ENCODE measurements around the gene ZBTB16. TPM values are rescaled to one million over a fixed set of nuclear protein-coding genes. Genes with fewer than 3 reads are reported as not detected.

Gene ZBTB16
- total and polyA plus RNA-seq, 2 of the 13 experiments (the other 11 are each of a cell fraction or from before 2014, with no cell fraction given): not detected

DNA sequence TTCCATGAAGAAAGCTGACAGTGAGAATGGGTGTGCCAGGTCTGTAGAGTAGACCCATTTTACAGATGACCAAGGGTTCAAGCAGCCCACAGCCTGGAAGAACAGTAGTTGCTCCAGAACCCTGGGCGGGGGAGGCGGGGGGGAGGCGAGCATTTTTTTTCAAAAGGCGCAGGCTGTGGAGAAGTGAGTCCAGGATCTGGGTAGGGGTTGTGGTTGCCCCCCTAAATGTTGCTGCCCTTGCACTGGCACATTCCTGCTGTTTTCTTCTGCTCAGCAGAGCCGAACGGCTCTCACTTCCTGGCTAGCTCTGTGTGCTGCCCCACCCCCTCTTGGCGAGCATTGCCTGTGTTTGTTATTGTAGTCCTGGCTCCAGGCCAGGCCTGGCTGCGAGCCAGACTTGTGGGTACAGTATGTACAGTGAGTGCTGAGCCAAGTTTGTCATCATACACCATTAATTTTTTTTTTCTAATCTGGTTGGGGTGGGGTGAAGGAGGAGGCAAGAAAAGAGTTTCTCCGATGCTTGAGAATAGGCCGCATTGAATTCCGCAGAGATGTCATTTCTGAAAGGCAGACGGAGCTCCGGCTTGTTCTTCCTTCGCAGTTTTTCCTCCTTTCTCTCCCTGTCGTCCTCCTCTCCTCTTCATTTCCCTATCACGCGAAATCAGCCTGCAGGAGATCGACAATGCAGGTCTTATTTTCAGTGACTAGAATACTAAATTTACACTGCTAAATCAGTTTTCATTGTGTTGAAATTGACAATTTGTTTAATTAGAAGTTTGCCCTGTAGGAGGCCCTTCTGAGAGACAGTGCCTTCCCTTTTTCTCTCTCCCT lies 100.5 kb downstream of the ZBTB16 start (continued):
- peak; percentile 36; the same call in 1 of the 2 replicates for TF ChIP-seq FOXO1 (CRISPR knock-in tag; IDR thresholded peaks at IDR 0.05)
- TF ChIP-seq KAT7 (CRISPR knock-in tag; IDR thresholded peaks at IDR 0.05; ENCODE audit: borderline replicate concordance): no peak
- TF ChIP-seq, protein P1, sequence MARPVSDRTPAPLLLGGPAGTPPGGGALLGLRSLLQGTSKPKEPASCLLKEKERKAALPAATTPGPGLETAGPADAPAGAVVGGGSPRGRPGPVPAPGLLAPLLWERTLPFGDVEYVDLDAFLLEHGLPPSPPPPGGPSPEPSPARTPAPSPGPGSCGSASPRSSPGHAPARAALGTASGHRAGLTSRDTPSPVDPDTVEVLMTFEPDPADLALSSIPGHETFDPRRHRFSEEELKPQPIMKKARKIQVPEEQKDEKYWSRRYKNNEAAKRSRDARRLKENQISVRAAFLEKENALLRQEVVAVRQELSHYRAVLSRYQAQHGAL (CRISPR knock-in tag; IDR thresholded peaks at IDR 0.05; ENCODE audit: not compliant biosample characterization): no peak

DNA sequence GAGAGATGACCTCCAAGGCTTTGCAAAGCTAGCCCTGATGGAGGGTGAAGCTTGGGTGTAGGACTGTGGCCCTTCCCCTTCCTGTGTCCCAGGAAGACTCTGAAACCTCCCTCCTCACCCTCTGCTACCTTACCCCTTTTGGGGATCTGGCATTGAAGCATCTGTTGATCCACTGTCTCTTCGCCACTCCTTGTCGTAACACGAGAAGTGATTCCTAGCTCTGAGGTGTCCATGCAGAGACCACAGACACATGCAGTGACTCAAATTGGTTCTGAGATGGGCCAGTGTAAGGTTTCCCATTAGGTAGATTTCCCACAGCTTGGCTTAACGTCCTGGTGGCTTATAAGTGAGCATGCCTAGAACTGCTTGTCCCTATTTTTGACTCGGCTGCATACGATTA lies 101.4 kb downstream of the ZBTB16 start:
- peaks cover 14% of the 10 kb centered on the region for H3K4me1 ChIP-seq (ENCODE audit: insufficient read depth, low read length)
- TF ChIP-seq ZNF382 (CRISPR knock-in tag; IDR thresholded peaks at IDR 0.05; ENCODE audit: borderline replicate concordance) (no peak), TEAD3 (CRISPR knock-in tag; optimal IDR thresholded peaks at IDR 0.05; ENCODE audit: borderline replicate concordance) (no peak), ZNF703 (CRISPR knock-in tag; IDR thresholded peaks at IDR 0.05; ENCODE audit: borderline replicate concordance) (no peak), GATAD1 (CRISPR knock-in tag; IDR thresholded peaks at IDR 0.05) (no peak), MED13 (CRISPR knock-in tag; IDR thresholded peaks at IDR 0.05) (no peak), NFIB (CRISPR knock-in tag; IDR thresholded peaks at IDR 0.05; ENCODE audit: borderline replicate concordance) (no peak), ZNF564 (CRISPR knock-in tag; IDR thresholded peaks at IDR 0.05) (no peak), RARG (CRISPR knock-in tag; IDR thresholded peaks at IDR 0.05; ENCODE audit: low read depth) (no peak), ZBTB8A (CRISPR knock-in tag; IDR thresholded peaks at IDR 0.05; ENCODE audit: borderline replicate concordance, low read depth) (no peak), SMAD9 (CRISPR knock-in tag; IDR thresholded peaks at IDR 0.05) (no peak), ZFAT (CRISPR knock-in tag; conservative IDR thresholded peaks at IDR 0.05) (no peak), MAF1 (CRISPR knock-in tag; IDR thresholded peaks at IDR 0.05; ENCODE audit: borderline replicate concordance) (no peak), KAT7 (CRISPR knock-in tag; IDR thresholded peaks at IDR 0.05; ENCODE audit: borderline replicate concordance) (no peak), ZNF317 (CRISPR knock-in tag; IDR thresholded peaks at IDR 0.05) (no peak), HMG20A (CRISPR knock-in tag; IDR thresholded peaks at IDR 0.05; ENCODE audit: borderline replicate concordance) (no peak), ZNF557 (CRISPR knock-in tag; IDR thresholded peaks at IDR 0.05) (no peak)
- TF ChIP-seq, protein P1 (CRISPR knock-in tag; IDR thresholded peaks at IDR 0.05; ENCODE audit: not compliant biosample characterization): no peak
- TF ChIP-seq, protein P2, sequence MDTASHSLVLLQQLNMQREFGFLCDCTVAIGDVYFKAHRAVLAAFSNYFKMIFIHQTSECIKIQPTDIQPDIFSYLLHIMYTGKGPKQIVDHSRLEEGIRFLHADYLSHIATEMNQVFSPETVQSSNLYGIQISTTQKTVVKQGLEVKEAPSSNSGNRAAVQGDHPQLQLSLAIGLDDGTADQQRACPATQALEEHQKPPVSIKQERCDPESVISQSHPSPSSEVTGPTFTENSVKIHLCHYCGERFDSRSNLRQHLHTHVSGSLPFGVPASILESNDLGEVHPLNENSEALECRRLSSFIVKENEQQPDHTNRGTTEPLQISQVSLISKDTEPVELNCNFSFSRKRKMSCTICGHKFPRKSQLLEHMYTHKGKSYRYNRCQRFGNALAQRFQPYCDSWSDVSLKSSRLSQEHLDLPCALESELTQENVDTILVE (CRISPR knock-in tag; IDR thresholded peaks at IDR 0.05): no peak
- TF ChIP-seq, protein P3, sequence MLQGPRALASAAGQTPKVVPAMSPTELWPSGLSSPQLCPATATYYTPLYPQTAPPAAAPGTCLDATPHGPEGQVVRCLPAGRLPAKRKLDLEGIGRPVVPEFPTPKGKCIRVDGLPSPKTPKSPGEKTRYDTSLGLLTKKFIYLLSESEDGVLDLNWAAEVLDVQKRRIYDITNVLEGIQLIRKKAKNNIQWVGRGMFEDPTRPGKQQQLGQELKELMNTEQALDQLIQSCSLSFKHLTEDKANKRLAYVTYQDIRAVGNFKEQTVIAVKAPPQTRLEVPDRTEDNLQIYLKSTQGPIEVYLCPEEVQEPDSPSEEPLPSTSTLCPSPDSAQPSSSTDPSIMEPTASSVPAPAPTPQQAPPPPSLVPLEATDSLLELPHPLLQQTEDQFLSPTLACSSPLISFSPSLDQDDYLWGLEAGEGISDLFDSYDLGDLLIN (CRISPR knock-in tag; IDR thresholded peaks at IDR 0.05; ENCODE audit: borderline replicate concordance): no peak

More for the DNA sequence above, 101.4 kb downstream of the ZBTB16 start:
- Histone ChIP-seq H3K9ac (ENCODE audit: insufficient read depth, low read depth, low read length) (no peak overlapping the region), H3K9me3 (ENCODE audit: low read length) (no peaks in the 10 kb centered on the region), H3K79me2 (ENCODE audit: insufficient read depth, low read length) (no peaks in the 10 kb centered on the region), H4K20me1 (ENCODE audit: insufficient read depth, low read length) (no peaks in the 10 kb centered on the region), H3K27me3 (ENCODE audit: control insufficient read depth in 1 of 2, insufficient read depth in 2 of 2, low read length in 2 of 2) (peaks cover 0 to 8% of the 10 kb centered on the region in 2 experiments; a peak in 3 of 5 replicates), H3K36me3 (replicated peaks in 1 of 2; ENCODE audit: control insufficient read depth in 1 of 2, insufficient read depth in 2 of 2, low read length in 2 of 2) (no peaks in the 10 kb centered on the region), H3K4me3 (replicated peaks in 1 of 3; ENCODE audit: insufficient read depth in 1 of 3, low read depth in 2 of 3, low read length in 3 of 3) (no peak overlapping the region), H3K4me2 (ENCODE audit: low read depth, low read length) (no peak overlapping the region), H2AFZ (ENCODE audit: low read length) (no peak overlapping the region), H3K27ac (ENCODE audit: extremely low read length, insufficient read depth, low read length) (no peak overlapping the region)
- POLR2A ChIA-PET: no interaction called here
- CTCF ChIA-PET (ENCODE audit: low intra/inter-chr PET ratio, low total read pairs): no interaction called here
- ATAC-seq (no peak), FAIRE-seq (no peak), DNase-seq (ENCODE audit: low spot score) (no peak)
- intact Hi-C loops (cut with micrococcal nuclease; ENCODE audit: unreplicated experiment): no loop called here
- no TSS peak for BruUV-seq (replicated peaks)
- 64% methylated on average over 6 of the region's 6 CpGs for WGBS (ENCODE audit: low lambda C conversion rate)
- in situ Hi-C loops (cut with HindIII; ENCODE audit: extremely low pct_ligation_motif_present, low pct_unique_long_range_greater_than_20kb): no loop called here

All from HepG2 (cell line).